Measurements from ENCODE around the gene SLC4A5.

SLC4A5 gene

GRCh38 chr2:74205113-74205512 is 138.1 kb downstream of the SLC4A5 start:
- no peaks in the 10 kb centered on the region for H3K9me3 ChIP-seq (ENCODE audit: control insufficient read depth, insufficient read depth, low read length)
- no peaks in the 10 kb centered on the region for H3K27me3 ChIP-seq (ENCODE audit: control insufficient read depth, insufficient read depth, low read length)
- H3K36me3 ChIP-seq (ENCODE audit: control insufficient read depth, insufficient read depth, low read length): peaks cover 31% of the 10 kb centered on the region
- H3K9ac ChIP-seq (ENCODE audit: low read depth, low read length): peak overlapping the region; percentile 2
- H3K4me1 ChIP-seq (ENCODE audit: control insufficient read depth, insufficient read depth, low read length): peaks cover 17% of the 10 kb centered on the region
- H3K4me3 ChIP-seq (ENCODE audit: low read depth, low read length): no peak overlapping the region

GRCh38 chr2:74204436-74204835 is 138.8 kb downstream of the SLC4A5 start:
- H3K36me3 ChIP-seq (ENCODE audit: control insufficient read depth, insufficient read depth, low read length): peaks cover 26% of the 10 kb centered on the region
- no peak overlapping the region for H3K9ac ChIP-seq (ENCODE audit: low read depth, low read length)
- no peaks in the 10 kb centered on the region for H3K27me3 ChIP-seq (ENCODE audit: control insufficient read depth, insufficient read depth, low read length)
- no peaks in the 10 kb centered on the region for H3K9me3 ChIP-seq (ENCODE audit: control insufficient read depth, insufficient read depth, low read length)
- peaks cover 17% of the 10 kb centered on the region for H3K4me1 ChIP-seq (ENCODE audit: control insufficient read depth, insufficient read depth, low read length)
- H3K4me3 ChIP-seq (ENCODE audit: low read depth, low read length): peak overlapping the region; percentile 24

GRCh38 chr2:74201596-74201995 is 141.6 kb downstream of the SLC4A5 start:
- H3K9ac ChIP-seq (ENCODE audit: low read depth, low read length): no peak overlapping the region
- H3K4me1 ChIP-seq (ENCODE audit: control insufficient read depth, insufficient read depth, low read length): peaks cover 17% of the 10 kb centered on the region
- no peaks in the 10 kb centered on the region for H3K9me3 ChIP-seq (ENCODE audit: control insufficient read depth, insufficient read depth, low read length)
- H3K4me3 ChIP-seq (ENCODE audit: low read depth, low read length): no peak overlapping the region
- no peaks in the 10 kb centered on the region for H3K27me3 ChIP-seq (ENCODE audit: control insufficient read depth, insufficient read depth, low read length)
- H3K36me3 ChIP-seq (ENCODE audit: control insufficient read depth, insufficient read depth, low read length): peaks cover 19% of the 10 kb centered on the region

- peaks cover 15% of the 10 kb centered on the region for H3K36me3 ChIP-seq (ENCODE audit: control insufficient read depth, insufficient read depth, low read length)
- H3K4me1 ChIP-seq (ENCODE audit: control insufficient read depth, insufficient read depth, low read length): peaks cover 14% of the 10 kb centered on the region
- H3K27me3 ChIP-seq (ENCODE audit: control insufficient read depth, insufficient read depth, low read length): no peaks in the 10 kb centered on the region
- H3K9ac ChIP-seq (ENCODE audit: low read depth, low read length): no peak overlapping the region
- H3K9me3 ChIP-seq (ENCODE audit: control insufficient read depth, insufficient read depth, low read length): no peaks in the 10 kb centered on the region
- no peak overlapping the region for H3K4me3 ChIP-seq (ENCODE audit: low read depth, low read length)
Measured at GRCh38 chr2:74201196-74201595, 142.0 kb downstream of the SLC4A5 start.

GRCh38 chr2:74199871-74200305 is 143.3 kb downstream of the SLC4A5 start:
- Histone ChIP-seq H3K4me3 (ENCODE audit: low read depth, low read length) (peak overlapping the region; percentile 98), H3K36me3 (ENCODE audit: control insufficient read depth, insufficient read depth, low read length) (peaks cover 9% of the 10 kb centered on the region), H3K9ac (ENCODE audit: low read depth, low read length) (peak overlapping the region; percentile 99), H3K4me1 (ENCODE audit: control insufficient read depth, insufficient read depth, low read length) (peaks cover 9% of the 10 kb centered on the region), H3K27me3 (ENCODE audit: control insufficient read depth, insufficient read depth, low read length) (no peaks in the 10 kb centered on the region), H3K9me3 (ENCODE audit: control insufficient read depth, insufficient read depth, low read length) (no peaks in the 10 kb centered on the region)

- peaks cover 7% of the 10 kb centered on the region for H3K4me1 ChIP-seq (ENCODE audit: control insufficient read depth, insufficient read depth, low read length)
Measured at GRCh38 chr2:74199275-74199701, 143.9 kb downstream of the SLC4A5 start.

GRCh38 chr2:74198461-74199274 is 144.5 kb downstream of the SLC4A5 start, which contains the start of gene MTHFD2:
Gene MTHFD2 (plus strand): TSS chr2:74198615. CDS start chr2:74198642, 27 bp downstream.
- H3K36me3 ChIP-seq (ENCODE audit: control insufficient read depth, insufficient read depth, low read length): peaks cover 4% of the 10 kb centered on the region
- peak within 1 kb of the TSS; percentile 98 for H3K4me3 ChIP-seq (ENCODE audit: low read depth, low read length)
- no peaks in the 10 kb centered on the region for H3K9me3 ChIP-seq (ENCODE audit: control insufficient read depth, insufficient read depth, low read length)
- peak within 1 kb of the TSS; percentile 99 for H3K9ac ChIP-seq (ENCODE audit: low read depth, low read length)
- no peaks in the 10 kb centered on the region for H3K27me3 ChIP-seq (ENCODE audit: control insufficient read depth, insufficient read depth, low read length)
- H3K4me1 ChIP-seq (ENCODE audit: control insufficient read depth, insufficient read depth, low read length): peaks cover 3% of the 10 kb centered on the region

More at GRCh38 chr2:74199275-74199701, 143.9 kb downstream of the SLC4A5 start:
- peak overlapping the region; percentile 99 for H3K9ac ChIP-seq (ENCODE audit: low read depth, low read length)
- peaks cover 5% of the 10 kb centered on the region for H3K36me3 ChIP-seq (ENCODE audit: control insufficient read depth, insufficient read depth, low read length)
- H3K27me3 ChIP-seq (ENCODE audit: control insufficient read depth, insufficient read depth, low read length): no peaks in the 10 kb centered on the region
- H3K4me3 ChIP-seq (ENCODE audit: low read depth, low read length): peak overlapping the region; percentile 98
- H3K9me3 ChIP-seq (ENCODE audit: control insufficient read depth, insufficient read depth, low read length): no peaks in the 10 kb centered on the region

GRCh38 chr2:74198023-74198460 is 145.2 kb downstream of the SLC4A5 start:
- Histone ChIP-seq H3K9ac (ENCODE audit: low read depth, low read length) (no peak overlapping the region), H3K27me3 (ENCODE audit: control insufficient read depth, insufficient read depth, low read length) (no peaks in the 10 kb centered on the region), H3K4me3 (ENCODE audit: low read depth, low read length) (peak overlapping the region; percentile 98), H3K9me3 (ENCODE audit: control insufficient read depth, insufficient read depth, low read length) (no peaks in the 10 kb centered on the region), H3K36me3 (ENCODE audit: control insufficient read depth, insufficient read depth, low read length) (peaks cover 4% of the 10 kb centered on the region), H3K4me1 (ENCODE audit: control insufficient read depth, insufficient read depth, low read length) (peaks cover 3% of the 10 kb centered on the region)

GRCh38 chr2:74197049-74197448 is 146.2 kb downstream of the SLC4A5 start:
- Histone ChIP-seq H3K4me3 (ENCODE audit: low read depth, low read length) (no peak overlapping the region), H3K9me3 (ENCODE audit: control insufficient read depth, insufficient read depth, low read length) (no peaks in the 10 kb centered on the region), H3K4me1 (ENCODE audit: control insufficient read depth, insufficient read depth, low read length) (peaks cover 6% of the 10 kb centered on the region), H3K27me3 (ENCODE audit: control insufficient read depth, insufficient read depth, low read length) (no peaks in the 10 kb centered on the region), H3K36me3 (ENCODE audit: control insufficient read depth, insufficient read depth, low read length) (peaks cover 4% of the 10 kb centered on the region), H3K9ac (ENCODE audit: low read depth, low read length) (no peak overlapping the region)

GRCh38 chr2:74194799-74195198 is 148.4 kb downstream of the SLC4A5 start:
- Histone ChIP-seq H3K4me1 (ENCODE audit: control insufficient read depth, insufficient read depth, low read length) (peaks cover 4% of the 10 kb centered on the region), H3K36me3 (ENCODE audit: control insufficient read depth, insufficient read depth, low read length) (peaks cover 4% of the 10 kb centered on the region), H3K9ac (ENCODE audit: low read depth, low read length) (no peak overlapping the region), H3K4me3 (ENCODE audit: low read depth, low read length) (no peak overlapping the region), H3K9me3 (ENCODE audit: control insufficient read depth, insufficient read depth, low read length) (no peaks in the 10 kb centered on the region), H3K27me3 (ENCODE audit: control insufficient read depth, insufficient read depth, low read length) (no peaks in the 10 kb centered on the region)

GRCh38 chr2:74191596-74192380 is 151.4 kb downstream of the SLC4A5 start:
- H3K4me3 ChIP-seq (ENCODE audit: low read depth, low read length): no peak overlapping the region
- H3K9ac ChIP-seq (ENCODE audit: low read depth, low read length): no peak overlapping the region
- peaks cover 14% of the 10 kb centered on the region for H3K4me1 ChIP-seq (ENCODE audit: control insufficient read depth, insufficient read depth, low read length)
- no peaks in the 10 kb centered on the region for H3K27me3 ChIP-seq (ENCODE audit: control insufficient read depth, insufficient read depth, low read length)
- no peaks in the 10 kb centered on the region for H3K9me3 ChIP-seq (ENCODE audit: control insufficient read depth, insufficient read depth, low read length)
- H3K36me3 ChIP-seq (ENCODE audit: control insufficient read depth, insufficient read depth, low read length): no peaks in the 10 kb centered on the region

Measured in iPS-15b (cell line).